GM12872 (cell line): Measurements from ENCODE around the gene ETV2.

Experiments
- TF ChIP-seq, protein P1 (sequence below): IDR thresholded peaks from 3 replicates; pipeline ENCODE4 v1.5.1; 2011; ENCODE audit warnings: low read depth, mild to moderate bottlenecking, low read length, moderate library complexity; ENCODE audit not compliant: insufficient read depth

Gene ETV2

DNA sequence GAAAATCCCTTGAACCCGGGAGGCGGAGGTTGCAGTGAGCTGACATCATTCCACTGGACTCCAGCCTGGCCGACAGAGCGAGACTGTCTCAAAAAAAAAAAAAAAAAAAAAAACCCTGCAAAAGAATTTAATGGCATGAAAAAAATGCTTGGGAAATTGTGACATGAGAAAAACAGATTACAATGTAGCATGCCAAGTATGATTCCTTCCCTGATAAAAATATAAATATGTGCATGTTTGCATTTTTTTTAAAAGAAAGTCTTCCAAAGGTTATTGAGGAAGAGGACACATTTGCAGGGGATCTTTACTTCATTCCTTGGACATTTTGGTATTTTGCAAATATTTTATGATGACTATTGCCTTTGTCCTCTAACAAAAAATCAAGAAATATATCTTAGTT lies 48.3 kb downstream of the ETV2 start:
- TF ChIP-seq, protein P1, sequence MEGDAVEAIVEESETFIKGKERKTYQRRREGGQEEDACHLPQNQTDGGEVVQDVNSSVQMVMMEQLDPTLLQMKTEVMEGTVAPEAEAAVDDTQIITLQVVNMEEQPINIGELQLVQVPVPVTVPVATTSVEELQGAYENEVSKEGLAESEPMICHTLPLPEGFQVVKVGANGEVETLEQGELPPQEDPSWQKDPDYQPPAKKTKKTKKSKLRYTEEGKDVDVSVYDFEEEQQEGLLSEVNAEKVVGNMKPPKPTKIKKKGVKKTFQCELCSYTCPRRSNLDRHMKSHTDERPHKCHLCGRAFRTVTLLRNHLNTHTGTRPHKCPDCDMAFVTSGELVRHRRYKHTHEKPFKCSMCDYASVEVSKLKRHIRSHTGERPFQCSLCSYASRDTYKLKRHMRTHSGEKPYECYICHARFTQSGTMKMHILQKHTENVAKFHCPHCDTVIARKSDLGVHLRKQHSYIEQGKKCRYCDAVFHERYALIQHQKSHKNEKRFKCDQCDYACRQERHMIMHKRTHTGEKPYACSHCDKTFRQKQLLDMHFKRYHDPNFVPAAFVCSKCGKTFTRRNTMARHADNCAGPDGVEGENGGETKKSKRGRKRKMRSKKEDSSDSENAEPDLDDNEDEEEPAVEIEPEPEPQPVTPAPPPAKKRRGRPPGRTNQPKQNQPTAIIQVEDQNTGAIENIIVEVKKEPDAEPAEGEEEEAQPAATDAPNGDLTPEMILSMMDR, result no peak

DNA sequence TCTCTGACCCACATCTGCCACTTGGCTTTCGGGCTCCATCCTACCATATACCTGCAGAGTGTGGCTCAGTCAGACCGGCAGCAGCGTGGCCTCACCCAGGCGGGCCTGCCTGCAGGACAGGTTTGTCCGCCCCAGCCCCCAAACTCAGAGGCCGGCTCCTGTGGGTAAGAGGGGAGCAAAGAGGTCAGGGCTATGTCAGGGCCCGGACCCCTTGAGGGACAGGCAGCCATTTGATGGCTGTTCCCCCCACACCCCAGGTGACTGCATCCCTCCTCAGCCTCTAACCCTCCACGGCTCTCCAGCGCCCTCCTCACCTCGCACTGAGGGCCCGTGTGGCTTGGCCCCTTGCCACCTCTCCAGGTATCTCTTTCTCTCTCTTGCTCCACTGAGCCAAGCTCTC lies 50.5 kb downstream of the ETV2 start:
- TF ChIP-seq, protein P1, result no peak

DNA sequence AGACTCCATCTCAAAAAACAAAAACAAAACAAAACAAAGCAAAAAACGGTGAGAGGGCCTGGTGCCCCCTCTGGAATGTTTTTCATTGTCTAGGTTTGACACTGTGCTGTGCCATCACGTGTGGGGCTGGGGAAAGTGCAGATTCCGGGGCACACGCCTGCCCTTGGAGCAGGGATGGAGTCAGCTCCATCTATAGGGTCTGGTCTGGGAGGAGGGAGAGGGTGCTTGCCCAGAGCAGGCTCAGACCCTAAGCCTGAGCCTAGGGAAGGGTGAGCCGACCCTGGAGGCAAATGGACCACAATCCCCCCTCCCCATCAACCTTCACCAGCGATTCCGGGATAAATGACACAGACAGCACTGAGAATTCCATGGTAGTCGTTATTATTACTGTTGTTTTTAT lies 51.9 kb downstream of the ETV2 start:
- TF ChIP-seq, protein P1, result no peak

DNA sequence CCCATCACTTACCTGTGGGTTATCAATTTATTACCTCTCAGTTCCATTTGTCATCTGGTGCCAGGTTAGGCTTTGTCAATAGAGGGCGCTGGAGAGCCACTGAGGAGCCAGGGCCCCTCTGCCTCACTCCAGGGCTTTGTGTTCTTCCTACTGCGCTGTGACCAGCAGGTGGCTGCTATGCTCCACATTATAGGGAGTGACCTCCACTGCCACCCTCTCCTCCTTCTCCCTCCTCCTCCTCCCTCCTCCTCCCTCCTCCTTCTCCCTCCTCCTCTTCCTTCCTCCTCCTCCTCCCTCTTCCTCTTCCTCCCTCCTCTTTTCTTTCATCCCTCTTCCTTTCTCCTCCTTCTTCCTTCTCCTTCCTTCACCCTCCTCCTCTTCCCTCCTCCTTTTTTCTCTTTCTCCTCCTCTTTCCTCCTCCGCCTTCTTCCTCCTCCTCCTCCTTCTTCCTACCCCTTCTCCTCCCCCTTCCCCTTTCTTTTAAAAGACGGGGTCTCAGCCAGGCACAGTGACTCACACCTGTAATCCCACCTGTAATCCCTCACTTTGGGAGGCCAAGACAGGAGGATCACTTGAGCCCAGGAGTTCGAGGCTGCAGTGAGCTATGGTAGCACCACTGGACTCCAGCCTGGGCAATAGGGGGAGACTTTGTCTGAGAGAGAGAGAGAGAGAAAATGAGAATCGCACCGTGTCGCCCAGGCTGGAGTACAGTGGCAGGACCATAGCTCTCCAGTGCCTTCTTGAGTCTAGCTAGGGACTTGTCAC lies 52.5 kb downstream of the ETV2 start:
- TF ChIP-seq, protein P1, result peak; percentile 99
